Stimulated activated CD8-positive, alpha-beta memory T cell treated with anti-CD3 and anti-CD28 coated beads, Interleukin-4, amount 100 ng/mL, for 4 hours (primary cell): ENCODE results near the gene ZNF320.
"Not testable (repeated sequence)": the region's sequence is repeated elsewhere in the genome, so short reads cannot be mapped to it uniquely, and the experiment has no call there.

ENCODE experiments used
- DNase-seq, 2 donors: peaks; one replicate each; pipeline ENCODE4 v3.0.0-alpha.2; 2020; ENCODE audit warnings: low read depth in 2 of 2, low spot score in 1 of 2

ZNF320 gene

DNA sequence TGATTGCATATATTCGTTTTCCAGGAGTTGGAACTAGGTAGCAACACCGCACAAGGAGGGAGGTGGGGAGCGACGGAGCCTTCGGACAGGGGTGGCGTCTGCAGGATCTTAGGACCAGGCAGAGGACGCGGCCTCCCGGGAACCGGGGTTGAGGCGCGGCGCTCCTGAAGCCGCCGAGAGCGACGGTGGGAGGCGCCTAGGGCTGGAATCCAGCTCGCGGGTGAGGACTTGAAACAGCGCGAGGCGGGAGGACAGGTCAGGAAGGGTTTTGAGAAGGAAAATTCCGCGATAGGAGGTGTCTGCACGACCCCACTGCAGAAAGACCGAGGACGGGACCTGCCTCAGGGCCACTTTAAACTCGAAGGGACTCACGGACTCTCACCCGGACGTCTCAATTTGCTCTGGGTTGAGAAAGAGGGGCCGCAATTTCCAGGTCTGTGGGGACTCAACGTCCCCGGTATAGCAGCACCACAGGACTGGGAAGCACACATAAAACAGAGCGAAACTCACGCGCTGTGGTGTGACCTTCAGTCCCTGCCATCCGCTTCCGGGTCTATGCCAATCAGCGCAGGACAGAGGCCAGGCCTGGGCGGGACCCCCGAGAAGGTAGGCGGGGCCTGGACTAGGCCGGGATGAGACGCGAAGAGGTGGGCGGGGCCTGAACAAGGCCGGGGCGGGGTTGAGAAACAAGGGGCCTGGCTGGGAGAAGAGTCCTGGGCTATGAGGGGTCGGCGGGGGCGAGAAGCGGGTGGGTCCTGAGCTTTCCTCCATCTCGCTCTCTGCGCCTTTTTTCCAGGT lies at the start of gene ZNF320:
Gene ZNF320, minus strand, starts transcription at position 498 of the 798 bp plus-strand sequence. CDS start 7,380 bp downstream, outside the sequence.
- peak; percentile 85 to 87 for DNase-seq

DNA sequence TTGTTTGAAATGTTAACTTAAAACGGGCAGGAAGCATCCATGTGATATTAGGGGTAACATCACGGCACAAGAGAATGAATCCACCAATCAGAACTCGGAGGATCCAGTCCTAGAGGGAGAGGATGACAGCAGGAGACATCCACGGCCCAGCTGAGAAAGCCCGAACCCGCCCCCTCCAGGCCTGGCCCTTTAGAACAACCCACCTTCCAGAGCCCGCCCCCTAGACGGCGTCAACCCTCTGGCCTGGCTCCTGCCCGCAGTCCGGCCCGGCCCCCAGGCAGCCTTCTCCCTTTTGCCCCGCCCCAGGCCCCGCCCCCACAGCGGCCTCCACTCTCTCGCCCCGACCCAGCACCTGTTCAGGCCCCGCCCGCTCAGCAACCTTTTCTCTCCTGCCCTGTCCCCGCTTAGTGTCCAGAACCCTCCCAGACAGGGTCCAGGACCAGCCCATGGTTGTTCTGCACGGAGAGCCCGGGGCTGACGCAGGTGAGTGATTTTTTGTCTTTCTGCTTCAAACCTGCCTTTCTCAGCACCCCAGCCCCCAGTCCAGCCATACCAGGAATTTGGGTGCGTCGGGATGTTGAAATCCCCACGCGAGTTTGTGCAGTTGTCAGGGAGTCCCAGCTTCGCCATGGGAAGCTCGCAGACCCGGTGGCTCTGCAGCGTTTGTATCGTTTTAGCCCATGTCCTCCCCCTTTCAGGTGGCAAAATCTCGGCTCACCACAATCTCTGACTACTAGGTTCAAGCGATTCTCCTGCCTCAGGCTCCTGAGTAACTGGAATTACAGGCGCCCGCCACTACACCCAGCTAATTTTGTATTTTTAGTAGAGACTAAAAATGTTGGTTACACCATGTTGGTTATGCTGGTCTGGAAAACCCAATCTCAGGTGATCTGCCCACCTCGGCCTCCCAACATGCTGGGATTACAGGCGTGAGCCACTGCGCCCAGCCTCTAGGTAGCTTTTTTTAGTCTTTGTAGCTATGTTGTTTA lies 49.2 kb upstream of the ZNF320 start:
- DNase-seq = no peak

DNA sequence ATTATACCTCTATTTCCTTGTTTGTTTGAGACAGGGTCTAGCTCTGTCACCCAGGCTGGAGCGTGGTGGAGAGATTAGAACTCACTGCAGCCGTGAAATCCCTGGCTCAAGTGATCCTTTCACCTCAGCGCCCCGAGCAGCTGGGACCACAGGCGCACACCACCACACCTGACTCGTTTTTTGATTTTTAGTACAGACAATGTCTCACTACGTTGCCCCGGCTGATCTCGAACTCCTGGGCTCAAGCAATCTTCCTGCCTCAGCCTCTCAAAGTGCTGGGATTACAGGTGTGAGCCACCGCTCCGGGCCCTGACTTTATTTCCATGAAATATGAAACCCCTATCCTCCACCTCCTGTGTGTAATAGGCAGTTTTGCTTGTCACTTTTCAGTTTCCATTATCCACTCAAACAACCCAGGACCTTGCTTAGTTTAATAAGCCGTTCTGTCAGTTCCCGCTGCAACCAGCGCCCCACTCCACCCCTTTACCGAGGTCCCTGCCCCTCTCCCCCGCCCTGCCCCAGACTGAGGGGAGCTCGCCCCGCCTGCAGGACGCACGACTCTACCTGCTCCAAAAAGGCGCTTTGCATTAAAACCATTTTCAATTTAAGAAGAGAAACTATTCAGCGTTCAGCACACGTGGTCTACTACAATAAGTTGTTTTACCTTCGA lies 48.4 kb upstream of the ZNF320 start:
- no peak for DNase-seq

DNA sequence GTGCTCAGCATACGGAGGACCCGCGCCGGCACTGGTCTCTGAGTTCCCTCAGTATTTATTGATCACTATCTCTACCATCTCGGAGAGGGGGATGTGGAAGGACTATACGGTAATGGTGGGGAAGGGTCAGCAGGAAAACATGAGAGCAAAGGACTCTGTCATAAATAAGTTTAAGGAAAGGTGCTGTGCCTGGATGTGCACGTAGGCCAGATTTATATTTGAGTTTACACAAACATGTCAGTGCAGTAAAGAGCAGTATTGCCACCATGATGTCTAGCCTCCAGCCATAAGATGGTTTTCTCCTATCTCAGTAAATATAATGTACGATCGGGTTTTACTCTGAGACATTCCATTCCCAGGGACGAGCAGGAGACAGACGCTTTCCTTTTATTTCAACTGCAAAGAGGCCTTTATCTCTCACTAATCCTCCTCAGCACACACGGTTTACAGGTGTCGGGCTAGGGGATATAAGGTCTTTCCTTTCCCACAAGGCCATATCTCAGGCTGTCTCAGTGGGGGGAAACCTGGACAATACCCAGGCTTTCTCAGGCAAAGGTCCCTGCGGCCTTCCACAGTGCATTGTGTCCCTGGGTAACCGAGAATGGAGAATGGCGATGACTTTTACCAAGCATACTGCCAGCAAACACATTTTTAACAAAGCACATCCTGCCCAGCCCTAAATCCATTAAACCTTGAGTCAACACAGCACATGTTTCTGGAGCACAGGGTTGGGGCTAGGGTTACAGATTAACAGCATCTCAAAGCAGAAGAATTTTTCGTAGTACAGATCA lies 47.5 kb upstream of the ZNF320 start:
- DNase-seq = not testable (repeated sequence)

DNA sequence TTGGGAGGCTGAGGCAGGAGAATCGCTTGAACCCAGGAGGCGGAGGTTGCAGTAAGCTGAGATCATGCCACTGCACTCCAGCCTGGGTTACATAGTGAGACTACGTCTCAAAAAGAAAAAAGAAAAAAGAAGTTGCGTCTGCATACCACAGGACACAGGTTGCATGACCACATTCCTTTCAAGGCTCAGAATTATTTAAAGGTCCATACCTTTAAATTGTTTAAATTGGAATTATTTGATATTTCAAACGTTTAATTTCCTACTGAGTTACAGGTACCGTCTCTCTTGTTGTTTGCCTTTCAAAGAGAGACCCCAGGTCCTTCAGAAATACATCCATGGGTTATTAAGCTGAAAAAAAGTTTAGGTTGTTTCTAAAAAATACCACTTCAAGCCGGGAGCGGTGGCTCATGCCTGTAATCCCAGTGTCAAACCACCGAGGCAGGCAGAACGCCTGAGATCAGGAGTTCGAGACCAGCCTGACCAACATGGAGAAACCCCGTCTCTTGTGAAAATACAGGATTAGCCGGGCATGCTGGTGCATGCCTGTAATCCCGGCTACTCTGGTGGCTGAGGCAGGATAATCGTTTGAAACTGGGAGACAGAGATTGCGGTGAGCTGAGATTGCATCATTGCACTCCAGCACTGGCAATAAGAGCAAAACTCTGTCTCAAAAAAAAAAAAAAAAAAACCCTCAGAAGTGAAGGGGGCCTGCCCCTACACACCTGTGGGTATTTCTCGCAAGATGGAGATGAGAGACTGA lies 46.6 kb upstream of the ZNF320 start:
- DNase-seq = no peak

DNA sequence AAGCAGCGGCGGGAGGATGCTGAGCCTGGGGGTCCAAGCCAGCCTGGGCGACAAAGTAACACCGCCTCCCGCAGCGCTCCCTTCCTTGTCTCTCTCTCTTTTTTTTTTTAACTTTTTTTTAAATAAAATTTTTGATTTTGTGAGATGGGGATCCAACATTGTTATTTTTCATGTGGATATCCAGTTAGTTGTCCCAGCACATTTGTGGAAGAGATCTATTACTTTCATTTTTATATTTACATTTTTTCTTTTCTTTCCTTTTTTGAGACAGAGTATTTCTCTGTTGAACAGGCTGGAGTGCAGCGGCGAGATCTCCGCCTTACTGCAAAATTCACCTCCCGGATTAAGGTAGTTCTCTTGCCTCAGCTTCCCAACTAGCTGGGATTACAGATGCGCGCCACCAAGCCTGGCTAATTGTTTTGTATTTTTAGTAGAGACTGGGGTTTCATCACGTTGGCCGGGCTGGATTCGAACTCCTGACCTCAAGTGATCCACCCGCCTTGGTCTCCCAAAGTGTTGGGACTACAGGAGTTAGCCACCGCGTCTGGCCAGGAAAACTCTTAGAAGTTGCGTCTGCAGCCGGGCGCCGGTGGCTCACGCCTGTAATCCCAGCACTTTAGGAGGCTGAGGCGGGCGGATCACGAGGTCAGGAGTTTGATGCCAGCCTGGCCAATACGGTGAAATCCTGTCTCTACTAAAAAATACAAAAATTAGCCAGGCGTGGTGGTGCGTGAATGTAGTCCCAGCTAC lies 45.9 kb upstream of the ZNF320 start:
- no peak for DNase-seq

DNA sequence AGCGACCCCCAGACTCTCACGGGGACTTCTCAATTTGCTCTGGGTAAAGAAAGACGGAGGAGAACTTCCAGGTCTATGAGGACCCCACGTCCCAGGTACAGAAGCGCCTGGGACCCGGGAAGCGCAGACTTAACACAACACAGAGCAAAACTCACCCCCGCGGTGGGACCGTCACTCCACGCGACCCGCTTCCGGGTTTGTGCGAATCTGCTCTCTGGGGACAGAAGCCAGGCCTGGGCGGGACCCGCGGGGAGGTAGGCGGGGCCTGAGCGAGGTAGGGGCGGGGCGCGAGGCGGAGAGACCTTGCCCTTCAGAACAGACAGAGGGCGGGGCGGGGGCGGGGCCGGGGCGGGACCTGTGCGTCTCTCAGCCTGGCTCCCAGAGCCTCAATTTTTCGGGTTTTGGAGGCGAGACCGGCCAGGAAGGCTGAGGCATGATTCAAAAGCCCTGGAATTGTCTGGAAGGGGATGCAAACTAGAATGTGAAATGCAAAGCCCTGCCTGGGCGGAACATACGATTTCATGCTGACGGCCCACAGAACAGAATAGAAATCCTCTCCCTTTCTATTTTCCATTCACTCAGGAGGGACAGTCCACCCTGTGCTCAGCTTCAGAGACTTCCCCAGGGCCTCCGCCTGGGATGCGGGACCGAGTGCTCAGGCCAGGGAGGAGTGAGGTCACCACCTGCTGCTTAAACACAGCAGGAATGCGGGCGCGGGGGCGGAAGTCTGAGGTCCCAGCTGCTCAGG lies 45.1 kb upstream of the ZNF320 start:
- peak; percentile 91 to 93 for DNase-seq

DNA sequence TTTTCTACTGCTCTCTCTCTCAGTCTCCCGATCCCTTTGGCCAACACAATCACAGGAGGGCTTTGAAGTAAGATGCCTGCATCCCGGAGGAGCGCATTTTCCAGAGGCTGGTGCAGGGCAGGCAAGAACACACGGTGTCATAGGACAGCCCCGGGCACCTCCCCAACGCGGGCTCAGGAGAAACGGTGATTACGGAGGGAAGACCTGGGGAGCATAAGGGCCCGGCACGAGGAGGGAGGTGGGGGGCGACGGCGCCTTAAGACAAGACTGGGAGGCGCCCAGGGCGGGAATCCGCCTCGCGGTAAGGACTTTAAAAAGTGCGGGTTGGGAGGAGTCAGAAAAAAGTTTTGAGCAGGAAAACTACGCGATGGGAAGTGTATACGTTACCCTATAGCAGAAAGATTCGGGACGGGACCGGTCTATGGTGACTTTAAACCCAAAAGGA lies 44.5 kb upstream of the ZNF320 start:
- no peak for DNase-seq

DNA sequence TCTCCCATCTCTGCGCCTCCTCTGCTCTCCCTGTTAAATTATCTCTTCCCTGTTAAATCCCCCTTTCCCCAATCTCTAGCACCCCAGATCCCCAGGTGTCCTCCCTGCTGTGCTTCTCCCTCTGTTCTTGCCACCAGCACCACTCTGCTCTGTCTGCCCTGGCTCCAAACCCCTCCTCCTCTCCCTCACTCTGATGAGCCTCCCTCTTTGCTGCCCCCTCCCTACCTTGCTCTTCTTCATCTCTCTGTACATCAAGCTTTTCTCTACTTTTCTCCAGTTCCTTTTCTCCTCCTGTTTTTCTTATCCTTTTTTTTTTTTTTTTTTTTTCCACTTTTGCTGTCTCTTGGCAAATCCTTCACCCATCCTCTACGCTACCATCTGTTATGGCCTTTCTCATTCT lies 44.1 kb upstream of the ZNF320 start:
- not testable (repeated sequence) for DNase-seq

DNA sequence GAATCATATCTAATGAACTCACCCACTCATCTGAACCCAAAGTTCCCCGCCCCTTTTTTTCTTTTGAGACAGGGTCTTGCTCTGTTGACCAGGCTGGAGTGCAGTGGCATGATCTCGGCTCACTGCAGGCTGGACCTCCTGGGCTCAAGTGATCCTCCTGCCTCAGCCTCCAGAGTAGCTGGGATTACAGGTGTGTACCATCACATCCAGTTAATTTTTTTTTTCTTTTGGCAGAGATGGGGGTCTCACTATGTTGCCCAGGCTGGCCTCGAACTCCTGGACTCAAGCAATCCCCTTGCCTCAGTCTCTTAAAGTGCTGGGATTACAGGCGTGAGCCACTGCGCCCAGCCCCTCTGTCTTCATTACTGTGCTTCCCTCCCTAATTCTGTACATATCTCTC lies 43.5 kb upstream of the ZNF320 start:
- not testable (repeated sequence) for DNase-seq

DNA sequence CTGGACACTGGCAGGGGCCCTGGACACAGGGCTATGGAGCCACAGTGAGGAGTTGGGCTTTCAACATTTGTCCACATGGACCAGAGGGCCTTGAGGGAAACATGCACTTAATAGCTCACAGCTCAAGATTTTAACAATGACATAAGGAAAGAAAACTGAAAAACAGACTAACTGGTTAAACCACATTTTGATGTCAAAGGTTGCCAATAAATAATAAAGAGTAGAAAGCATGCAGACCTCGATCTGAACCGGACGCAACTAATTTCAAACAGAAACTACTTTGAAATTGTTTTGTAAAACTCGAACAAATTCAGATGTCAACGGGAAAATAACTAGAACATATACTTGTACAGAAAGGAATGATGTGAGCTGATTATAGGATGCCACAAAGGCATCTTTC lies 41.3 kb upstream of the ZNF320 start:
- no peak for DNase-seq

DNA sequence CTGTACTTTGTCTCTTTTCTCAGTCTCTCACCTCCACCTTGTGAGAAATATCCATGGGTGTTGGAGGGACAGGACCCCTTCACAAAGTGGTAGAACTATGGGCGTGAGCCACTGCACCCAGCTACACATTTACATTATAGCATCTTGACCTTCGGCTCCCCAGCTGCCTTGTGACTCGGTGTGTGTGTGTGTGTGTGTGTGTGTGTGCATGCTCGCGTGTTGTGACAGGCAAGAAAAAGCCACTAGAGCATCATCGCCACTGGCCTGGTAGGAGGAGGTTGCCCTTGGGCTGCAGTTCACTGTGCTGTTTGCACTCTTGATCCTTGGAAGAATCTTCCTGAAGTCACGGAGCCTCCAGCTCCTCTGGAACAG lies 39.5 kb upstream of the ZNF320 start:
- DNase-seq = no peak

DNA sequence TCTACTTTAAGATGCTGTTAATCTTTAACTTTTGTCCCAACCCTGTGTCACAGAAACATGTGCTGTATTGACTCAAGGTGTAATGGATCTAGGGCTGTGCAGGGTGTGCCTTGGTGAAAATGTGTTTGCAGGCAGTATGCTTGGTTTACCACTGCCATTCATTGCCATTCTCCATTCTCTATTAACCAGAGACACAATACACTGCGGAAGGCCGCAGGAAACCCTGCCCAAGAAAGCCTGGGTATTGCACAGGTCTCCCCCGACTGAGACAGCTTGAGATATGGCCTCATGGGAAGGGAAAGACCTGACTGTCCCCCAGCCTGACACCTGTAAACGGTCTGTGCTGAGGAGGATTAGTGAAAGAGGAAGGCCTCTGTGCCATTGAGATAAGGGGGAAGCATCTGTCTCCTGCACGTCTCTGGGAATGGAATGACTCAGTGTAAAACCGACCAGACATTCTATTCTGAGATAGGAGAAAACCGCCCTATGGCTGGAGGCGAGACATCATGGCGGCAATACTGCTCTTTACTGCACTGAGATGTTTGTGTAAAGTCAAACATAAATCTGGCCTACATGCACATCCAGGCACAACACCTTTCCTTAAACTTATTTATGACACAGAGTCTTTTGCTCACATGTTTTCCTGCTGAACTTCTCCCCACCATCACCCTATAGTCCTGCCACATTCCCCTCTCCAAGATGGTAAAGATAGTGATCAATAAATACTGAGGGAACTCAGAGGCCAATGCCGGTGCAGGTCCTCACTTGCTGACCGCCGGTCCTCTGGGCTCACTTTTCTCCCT lies 38.9 kb upstream of the ZNF320 start:
- DNase-seq = no peak

DNA sequence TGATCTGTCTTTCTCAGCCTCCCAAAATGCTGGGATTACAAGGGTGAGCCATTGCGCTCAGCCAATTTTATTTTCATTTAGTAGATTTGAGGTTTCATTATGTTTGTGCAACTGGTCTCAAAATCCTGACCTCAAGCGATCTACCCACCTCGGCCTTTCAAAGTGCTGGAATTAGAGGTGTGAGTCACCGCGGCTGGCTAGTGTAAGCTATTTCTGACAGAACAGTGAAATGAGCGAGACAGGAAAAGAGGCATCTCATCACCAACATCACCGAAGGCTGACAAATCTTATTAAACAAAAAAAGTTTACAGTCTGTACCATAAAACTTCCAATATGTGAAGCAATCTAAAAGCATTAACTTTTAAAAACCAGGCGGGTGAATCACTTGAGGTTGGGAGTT lies 38.0 kb upstream of the ZNF320 start:
- no peak for DNase-seq

DNA sequence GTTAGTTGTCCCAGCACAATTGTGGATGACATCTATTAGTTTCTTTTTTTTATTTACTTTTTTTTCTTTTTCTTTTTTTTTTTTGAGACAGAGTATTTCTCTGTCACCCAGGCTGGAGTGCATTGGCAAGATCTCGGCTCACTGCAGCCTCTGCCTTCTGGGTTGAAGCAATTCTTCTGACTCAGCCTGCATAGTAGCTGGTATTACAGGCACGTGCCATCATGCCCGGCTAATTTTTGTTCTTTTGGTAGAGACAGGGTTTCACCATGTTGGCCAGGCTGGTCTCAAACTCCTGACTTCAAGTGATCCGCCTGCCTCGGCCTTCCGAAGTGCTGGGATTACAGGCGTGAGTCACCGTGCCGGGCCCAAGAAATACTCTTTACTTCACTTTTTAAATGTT lies 27.2 kb upstream of the ZNF320 start:
- DNase-seq = not testable (repeated sequence)

DNA sequence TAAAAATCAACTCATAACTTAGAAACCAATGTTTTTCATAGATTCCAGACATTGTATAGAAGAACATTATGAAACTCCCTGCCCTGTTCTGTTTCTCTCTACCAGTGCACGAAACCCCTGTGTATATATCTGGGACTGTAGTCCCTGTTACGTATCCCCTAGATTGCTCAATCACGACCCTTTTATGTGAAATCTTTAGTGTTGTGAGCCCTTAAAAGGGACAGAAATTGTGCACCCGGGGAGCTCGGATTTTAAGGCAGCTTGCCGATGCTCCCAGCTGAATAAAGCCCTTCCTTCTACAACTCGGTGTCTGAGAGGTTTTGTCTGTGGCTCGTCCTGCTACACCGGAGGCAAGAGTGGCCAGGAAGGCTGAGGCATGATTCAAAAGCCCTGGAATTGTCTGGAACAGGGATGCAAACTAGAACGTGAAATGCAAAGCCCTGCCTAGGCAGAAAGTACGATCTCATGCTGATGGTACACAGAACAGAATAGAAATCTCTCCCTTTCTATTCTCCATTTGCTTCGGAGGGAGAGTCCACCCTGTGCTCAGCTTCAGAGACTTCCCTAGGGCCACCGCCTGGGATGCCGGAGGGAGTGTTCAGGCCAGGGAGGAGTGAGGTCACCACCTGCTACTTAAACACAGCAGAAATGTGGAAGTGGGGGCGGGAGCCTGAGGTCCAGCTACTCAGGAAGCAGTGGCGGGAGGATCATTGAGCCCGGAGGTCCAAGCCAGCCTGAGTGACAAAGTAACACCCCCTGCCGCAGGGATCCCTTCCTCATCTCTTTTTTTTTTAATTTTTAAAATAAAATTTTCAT lies 26.6 kb upstream of the ZNF320 start:
- DNase-seq = no peak
